Measurements from ENCODE around the gene SFT2D1.

DNA sequence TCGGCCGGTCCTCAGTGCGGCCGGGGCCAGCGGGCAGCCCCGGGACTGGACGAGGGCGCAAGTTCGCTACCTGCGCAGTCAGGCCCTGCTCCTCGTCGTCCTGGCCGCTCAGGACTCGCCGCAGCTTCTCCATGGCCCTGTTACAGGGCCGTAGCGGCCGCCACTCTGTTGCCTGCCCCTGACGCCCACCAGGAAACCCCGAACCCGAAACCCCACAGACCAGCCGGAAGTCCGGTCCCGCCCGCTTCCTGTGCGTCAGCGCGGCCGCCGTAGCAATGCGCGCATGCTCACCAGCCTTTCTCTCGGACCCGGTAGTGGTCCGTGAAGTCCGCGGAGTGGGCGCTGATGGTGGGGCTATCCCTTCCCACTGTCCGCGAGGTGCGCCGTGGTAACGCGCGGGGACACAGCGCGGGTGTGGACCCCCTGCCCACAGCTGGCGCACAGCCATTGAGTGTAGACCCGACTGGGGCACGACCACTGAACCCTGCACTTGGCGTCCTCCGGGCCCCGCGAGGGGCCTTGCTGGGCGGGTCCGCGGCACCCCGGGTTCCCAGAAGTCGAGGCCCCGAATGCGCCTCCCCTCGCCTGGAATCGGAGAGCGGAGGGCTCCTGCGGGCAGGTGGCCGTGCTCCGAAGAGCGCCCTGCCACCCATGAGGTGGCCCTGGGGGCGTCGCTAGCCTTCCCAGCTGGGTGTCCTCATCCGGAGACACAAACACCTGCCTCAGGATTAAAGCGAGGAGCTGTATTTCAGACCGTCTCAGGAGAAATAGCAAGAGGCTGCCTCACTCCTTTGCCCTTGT is at the start of gene SFT2D1:
- peak; percentile 89 to 99 (median 96) for TF ChIP-seq POLR2AphosphoS5 (IDR thresholded peaks at IDR 0.05)
- TF ChIP-seq, protein P1, sequence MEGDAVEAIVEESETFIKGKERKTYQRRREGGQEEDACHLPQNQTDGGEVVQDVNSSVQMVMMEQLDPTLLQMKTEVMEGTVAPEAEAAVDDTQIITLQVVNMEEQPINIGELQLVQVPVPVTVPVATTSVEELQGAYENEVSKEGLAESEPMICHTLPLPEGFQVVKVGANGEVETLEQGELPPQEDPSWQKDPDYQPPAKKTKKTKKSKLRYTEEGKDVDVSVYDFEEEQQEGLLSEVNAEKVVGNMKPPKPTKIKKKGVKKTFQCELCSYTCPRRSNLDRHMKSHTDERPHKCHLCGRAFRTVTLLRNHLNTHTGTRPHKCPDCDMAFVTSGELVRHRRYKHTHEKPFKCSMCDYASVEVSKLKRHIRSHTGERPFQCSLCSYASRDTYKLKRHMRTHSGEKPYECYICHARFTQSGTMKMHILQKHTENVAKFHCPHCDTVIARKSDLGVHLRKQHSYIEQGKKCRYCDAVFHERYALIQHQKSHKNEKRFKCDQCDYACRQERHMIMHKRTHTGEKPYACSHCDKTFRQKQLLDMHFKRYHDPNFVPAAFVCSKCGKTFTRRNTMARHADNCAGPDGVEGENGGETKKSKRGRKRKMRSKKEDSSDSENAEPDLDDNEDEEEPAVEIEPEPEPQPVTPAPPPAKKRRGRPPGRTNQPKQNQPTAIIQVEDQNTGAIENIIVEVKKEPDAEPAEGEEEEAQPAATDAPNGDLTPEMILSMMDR (IDR thresholded peaks at IDR 0.05): peak in 1 of 7 experiments; percentile 9

All from stomach (tissue), 4 donors.